DOHH2 (cell line): ENCODE results near the gene NT5C1A.

Experiments
- CTCF ChIP-seq: fragments of 200-600 bp; sonication (generic); IDR thresholded peaks from one replicate; pipeline ENCODE4 v1.5.1; 2014; ENCODE audit warnings: antibody characterized with exemption, mild to moderate bottlenecking, low read depth, low read length; ENCODE audit not compliant: poor library complexity, severe bottlenecking
- EZH2phosphoT487 ChIP-seq: fragments of 200-600 bp; sonication (generic); IDR thresholded peaks from 2 replicates; pipeline ENCODE4 v1.6.1; 2017; ENCODE audit warnings: borderline replicate concordance, mild to moderate bottlenecking, antibody characterized with exemption, low read length, moderate library complexity, mixed read lengths

DNA sequence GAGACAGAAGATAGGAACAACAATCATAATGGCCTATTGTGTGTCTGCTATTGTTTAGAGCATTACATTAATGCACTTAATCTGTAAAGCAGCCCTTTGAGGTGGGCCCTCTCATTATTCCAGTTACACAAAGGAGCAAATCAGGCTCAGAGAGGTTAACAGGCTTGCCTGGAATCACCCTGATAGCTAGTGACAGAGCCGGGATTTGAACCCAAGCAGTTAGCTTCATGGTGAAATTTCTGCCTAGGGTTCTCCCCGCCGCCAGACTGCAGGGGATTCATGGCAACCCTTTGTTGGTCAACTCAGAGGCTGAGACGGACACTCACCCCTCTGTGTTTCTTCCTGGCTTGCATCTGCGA, 39.6 kb downstream of the NT5C1A start:
- no peak for TF ChIP-seq CTCF
- no peak for TF ChIP-seq EZH2phosphoT487
